Nephron (organoid): ENCODE data around the gene FREM1.

Experiments used
- H3K27ac Mint-ChIP-seq, 3 experiments: 2 replicates each; pipeline ENCODE4 v1.8.0; 2020; ENCODE audit warnings: mixed read lengths in 3 of 3, mild to moderate bottlenecking in 2 of 3, moderate library complexity in 1 of 3
- H3K27me3 Mint-ChIP-seq: 2 replicates; pipeline ENCODE4 v1.8.0; 2021; ENCODE audit warnings: low read depth, mild to moderate bottlenecking, moderate library complexity, mixed read lengths
- H3K36me3 Mint-ChIP-seq: 2 replicates; pipeline ENCODE4 v1.8.0; 2020; ENCODE audit warnings: low read depth, mixed read lengths
- H3K4me1 Mint-ChIP-seq: 2 replicates; pipeline ENCODE4 v1.8.0; 2020; ENCODE audit warnings: mixed read lengths
- H3K4me3 Mint-ChIP-seq, 3 experiments: 2 replicates each; pipeline ENCODE4 v1.8.0; 2020; ENCODE audit warnings: mild to moderate bottlenecking in 3 of 3, mixed read lengths in 3 of 3, moderate library complexity in 2 of 3
- H3K9me3 Mint-ChIP-seq: 2 replicates; pipeline ENCODE4 v1.8.0; 2020; ENCODE audit warnings: mixed read lengths
- CTCF ChIP-seq, 3 experiments: fragments of 200-600 bp; sonication (generic); IDR thresholded peaks; one replicate each; pipeline ENCODE4 v1.5.0; 2021; ENCODE audit warnings: antibody characterized with exemption in 3 of 3; ENCODE audit not compliant: unreplicated experiment in 3 of 3

The FREM1 gene

GRCh38 chr9:14752871-14753270, 157.4 kb downstream of the FREM1 start:
- Mint-ChIP-seq H3K27ac (peak overlapping the region; percentile 62 to 83 (median 77)), H3K4me3 (no peak overlapping the region), H3K36me3 (peaks cover 56% of the 10 kb centered on the region), H3K4me1 (peaks cover 60% of the 10 kb centered on the region), H3K27me3 (no peaks in the 10 kb centered on the region), H3K9me3 (no peaks in the 10 kb centered on the region)
- TF ChIP-seq CTCF (IDR thresholded peaks at IDR 0.05; ENCODE audit: unreplicated experiment in 3 of 3), result no peak

GRCh38 chr9:14752271-14752670, 158.0 kb downstream of the FREM1 start:
- H3K9me3 Mint-ChIP-seq, result no peaks in the 10 kb centered on the region
- no peak for TF ChIP-seq CTCF (IDR thresholded peaks at IDR 0.05; ENCODE audit: unreplicated experiment in 3 of 3)
- peaks cover 62% of the 10 kb centered on the region for H3K36me3 Mint-ChIP-seq
- H3K4me1 Mint-ChIP-seq, result peaks cover 60% of the 10 kb centered on the region
- no peaks in the 10 kb centered on the region for H3K27me3 Mint-ChIP-seq
- peak overlapping the region; percentile 62 to 83 (median 77) for H3K27ac Mint-ChIP-seq
- peak overlapping the region in 1 of 3 experiments; percentile 4 for H3K4me3 Mint-ChIP-seq

GRCh38 chr9:14750821-14751220, 159.4 kb downstream of the FREM1 start:
- Mint-ChIP-seq H3K9me3 (no peaks in the 10 kb centered on the region), H3K36me3 (peaks cover 70% of the 10 kb centered on the region), H3K27me3 (no peaks in the 10 kb centered on the region), H3K4me1 (peaks cover 54% of the 10 kb centered on the region), H3K4me3 (no peak overlapping the region), H3K27ac (peak overlapping the region; percentile 21 to 62 (median 62))
- no peak for TF ChIP-seq CTCF (IDR thresholded peaks at IDR 0.05; ENCODE audit: unreplicated experiment in 3 of 3)

- no peaks in the 10 kb centered on the region for H3K27me3 Mint-ChIP-seq
- H3K4me1 Mint-ChIP-seq, result peaks cover 53% of the 10 kb centered on the region
- H3K4me3 Mint-ChIP-seq, result no peak overlapping the region
- H3K27ac Mint-ChIP-seq, result peak overlapping the region in 2 of 3 experiments; percentile 47 to 62
- H3K9me3 Mint-ChIP-seq, result no peaks in the 10 kb centered on the region
- TF ChIP-seq CTCF (IDR thresholded peaks at IDR 0.05; ENCODE audit: unreplicated experiment in 3 of 3), result no peak
- H3K36me3 Mint-ChIP-seq, result peaks cover 77% of the 10 kb centered on the region
Observed at GRCh38 chr9:14749741-14750211, 160.5 kb downstream of the FREM1 start.

- H3K36me3 Mint-ChIP-seq, result peaks cover 75% of the 10 kb centered on the region
- no peak overlapping the region for H3K27ac Mint-ChIP-seq
- no peaks in the 10 kb centered on the region for H3K27me3 Mint-ChIP-seq
Observed at GRCh38 chr9:14748373-14748772, 161.9 kb downstream of the FREM1 start.

More at GRCh38 chr9:14748373-14748772, 161.9 kb downstream of the FREM1 start:
- no peaks in the 10 kb centered on the region for H3K9me3 Mint-ChIP-seq
- no peak for TF ChIP-seq CTCF (IDR thresholded peaks at IDR 0.05; ENCODE audit: unreplicated experiment in 3 of 3)
- peaks cover 42% of the 10 kb centered on the region for H3K4me1 Mint-ChIP-seq
- no peak overlapping the region for H3K4me3 Mint-ChIP-seq
